Nephron (organoid): ENCODE data around the gene UBE2S.

Experiments
- H3K27ac Mint-ChIP-seq, 3 experiments: 2 replicates each; pipeline ENCODE4 v1.8.0; 2020; ENCODE audit warnings: mixed read lengths in 3 of 3, mild to moderate bottlenecking in 2 of 3, moderate library complexity in 1 of 3
- H3K27me3 Mint-ChIP-seq: 2 replicates; pipeline ENCODE4 v1.8.0; 2021; ENCODE audit warnings: low read depth, mild to moderate bottlenecking, moderate library complexity, mixed read lengths
- H3K36me3 Mint-ChIP-seq: 2 replicates; pipeline ENCODE4 v1.8.0; 2020; ENCODE audit warnings: low read depth, mixed read lengths
- H3K4me1 Mint-ChIP-seq: 2 replicates; pipeline ENCODE4 v1.8.0; 2020; ENCODE audit warnings: mixed read lengths
- H3K4me3 Mint-ChIP-seq, 3 experiments: 2 replicates each; pipeline ENCODE4 v1.8.0; 2020; ENCODE audit warnings: mild to moderate bottlenecking in 3 of 3, mixed read lengths in 3 of 3, moderate library complexity in 2 of 3
- H3K9me3 Mint-ChIP-seq: 2 replicates; pipeline ENCODE4 v1.8.0; 2020; ENCODE audit warnings: mixed read lengths
- TF ChIP-seq, protein P1 (sequence below), 3 experiments: fragments of 200-600 bp; sonication (generic); IDR thresholded peaks; one replicate each; pipeline ENCODE4 v1.5.0; 2021; ENCODE audit warnings: antibody characterized with exemption in 3 of 3; ENCODE audit not compliant: unreplicated experiment in 3 of 3

The UBE2S gene

GRCh38 chr19:55391702-55392615 is 15.6 kb downstream of the UBE2S start:
- Mint-ChIP-seq H3K4me3 (peak overlapping the region in 1 of 3 experiments; percentile 51), H3K9me3 (no peaks in the 10 kb centered on the region), H3K27ac (no peak overlapping the region), H3K36me3 (peaks cover 34% of the 10 kb centered on the region), H3K27me3 (no peaks in the 10 kb centered on the region), H3K4me1 (peaks cover 35% of the 10 kb centered on the region)
- TF ChIP-seq, protein P1, sequence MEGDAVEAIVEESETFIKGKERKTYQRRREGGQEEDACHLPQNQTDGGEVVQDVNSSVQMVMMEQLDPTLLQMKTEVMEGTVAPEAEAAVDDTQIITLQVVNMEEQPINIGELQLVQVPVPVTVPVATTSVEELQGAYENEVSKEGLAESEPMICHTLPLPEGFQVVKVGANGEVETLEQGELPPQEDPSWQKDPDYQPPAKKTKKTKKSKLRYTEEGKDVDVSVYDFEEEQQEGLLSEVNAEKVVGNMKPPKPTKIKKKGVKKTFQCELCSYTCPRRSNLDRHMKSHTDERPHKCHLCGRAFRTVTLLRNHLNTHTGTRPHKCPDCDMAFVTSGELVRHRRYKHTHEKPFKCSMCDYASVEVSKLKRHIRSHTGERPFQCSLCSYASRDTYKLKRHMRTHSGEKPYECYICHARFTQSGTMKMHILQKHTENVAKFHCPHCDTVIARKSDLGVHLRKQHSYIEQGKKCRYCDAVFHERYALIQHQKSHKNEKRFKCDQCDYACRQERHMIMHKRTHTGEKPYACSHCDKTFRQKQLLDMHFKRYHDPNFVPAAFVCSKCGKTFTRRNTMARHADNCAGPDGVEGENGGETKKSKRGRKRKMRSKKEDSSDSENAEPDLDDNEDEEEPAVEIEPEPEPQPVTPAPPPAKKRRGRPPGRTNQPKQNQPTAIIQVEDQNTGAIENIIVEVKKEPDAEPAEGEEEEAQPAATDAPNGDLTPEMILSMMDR (IDR thresholded peaks at IDR 0.05; ENCODE audit: unreplicated experiment in 3 of 3): no peak

DNA sequence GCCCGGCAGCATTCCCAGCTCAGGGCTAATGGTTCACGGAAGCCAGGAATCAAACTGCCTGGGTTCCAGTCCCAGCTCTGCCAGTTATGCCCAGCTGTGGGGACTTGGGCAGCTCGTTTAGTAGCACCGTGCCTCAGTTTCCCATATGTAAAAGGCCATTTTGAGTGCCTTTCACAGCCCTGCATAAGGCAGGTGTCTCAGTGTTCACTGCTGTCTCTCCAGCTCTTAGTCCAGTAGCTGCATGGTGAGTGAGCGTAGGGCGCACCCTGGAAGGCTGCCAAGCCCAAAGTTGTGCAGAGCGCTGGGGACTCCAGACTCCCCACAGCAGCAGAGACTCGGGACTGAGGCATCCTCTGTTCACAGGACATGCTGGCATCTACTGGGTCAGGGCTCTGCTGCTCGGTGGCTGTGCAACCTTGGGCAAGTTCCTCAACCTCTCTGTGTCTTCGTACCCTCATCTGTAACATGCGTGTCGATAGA is 16.4 kb downstream of the UBE2S start:
- TF ChIP-seq, protein P1 (IDR thresholded peaks at IDR 0.05; ENCODE audit: unreplicated experiment in 3 of 3): no peak
- Mint-ChIP-seq H3K27me3 (no peaks in the 10 kb centered on the region), H3K27ac (peak overlapping the region in 1 of 3 experiments; percentile 17), H3K36me3 (peaks cover 41% of the 10 kb centered on the region), H3K4me3 (no peak overlapping the region), H3K4me1 (peaks cover 41% of the 10 kb centered on the region), H3K9me3 (no peaks in the 10 kb centered on the region)

- H3K36me3 Mint-ChIP-seq: peaks cover 44% of the 10 kb centered on the region
- TF ChIP-seq, protein P1 (IDR thresholded peaks at IDR 0.05; ENCODE audit: unreplicated experiment in 3 of 3): no peak
- H3K9me3 Mint-ChIP-seq: no peaks in the 10 kb centered on the region
- peak overlapping the region in 1 of 3 experiments; percentile 17 for H3K27ac Mint-ChIP-seq
- H3K4me3 Mint-ChIP-seq: peak overlapping the region in 2 of 3 experiments; percentile 8 to 83
- H3K27me3 Mint-ChIP-seq: no peaks in the 10 kb centered on the region
- H3K4me1 Mint-ChIP-seq: peaks cover 45% of the 10 kb centered on the region
Observed at GRCh38 chr19:55390461-55390880, 17.1 kb downstream of the UBE2S start.

- Mint-ChIP-seq H3K9me3 (no peaks in the 10 kb centered on the region), H3K4me3 (peak overlapping the region; percentile 64 to 83 (median 66))
Observed at GRCh38 chr19:55389386-55390317, 17.9 kb downstream of the UBE2S start.

GRCh38 chr19:55387736-55388497 is 19.7 kb downstream of the UBE2S start:
- H3K27me3 Mint-ChIP-seq: no peaks in the 10 kb centered on the region
- H3K9me3 Mint-ChIP-seq: no peaks in the 10 kb centered on the region
- peaks cover 52% of the 10 kb centered on the region for H3K4me1 Mint-ChIP-seq
- peaks cover 44% of the 10 kb centered on the region for H3K36me3 Mint-ChIP-seq
- H3K4me3 Mint-ChIP-seq: peak overlapping the region; percentile 100
- H3K27ac Mint-ChIP-seq: no peak overlapping the region
- TF ChIP-seq, protein P1 (IDR thresholded peaks at IDR 0.05; ENCODE audit: unreplicated experiment in 3 of 3): no peak

More at GRCh38 chr19:55389386-55390317, 17.9 kb downstream of the UBE2S start:
- H3K27me3 Mint-ChIP-seq: no peaks in the 10 kb centered on the region
- TF ChIP-seq, protein P1 (IDR thresholded peaks at IDR 0.05; ENCODE audit: unreplicated experiment in 3 of 3): no peak
- peaks cover 44% of the 10 kb centered on the region for H3K36me3 Mint-ChIP-seq
- peak overlapping the region in 1 of 3 experiments; percentile 33 for H3K27ac Mint-ChIP-seq
- peaks cover 52% of the 10 kb centered on the region for H3K4me1 Mint-ChIP-seq
